Naive B cell (primary cell): ENCODE data around the gene ZMYM3. TPM values are rescaled to one million over a fixed set of nuclear protein-coding genes. Genes with fewer than 3 reads are reported as not detected.
"Not testable (repeated sequence)": the region's sequence is repeated elsewhere in the genome, so short reads cannot be mapped to it uniquely, and the experiment has no call there.

ENCODE experiments used
- ATAC-seq, 2 donors: fragments of 150-1000 bp; cut with Tn5 transposase; 2 replicates each; pipeline ENCODE4 v1.10.0; 2021; ENCODE audit warnings: low read depth in 2 of 2, mild to moderate bottlenecking in 2 of 2, moderate library complexity in 2 of 2
- DNase-seq: peaks from one replicate; pipeline ENCODE4 v3.0.0; 2022
- H3K27ac Mint-ChIP-seq, 6 donors: one replicate each; pipeline ENCODE4 v1.8.0; 2020 to 2022; ENCODE audit warnings: mild to moderate bottlenecking in 6 of 6, mixed read lengths in 6 of 6, moderate library complexity in 5 of 6, inconsistent platforms in 2 of 6
- H3K27me3 Mint-ChIP-seq, 3 donors: one replicate each; pipeline ENCODE4 v1.8.0; 2021 to 2022; ENCODE audit warnings: mixed read lengths in 3 of 3, mild to moderate bottlenecking in 1 of 3
- H3K36me3 Mint-ChIP-seq, 2 donors: one replicate each; pipeline ENCODE4 v1.8.0; 2020 to 2022; ENCODE audit warnings: mixed read lengths in 2 of 2, inconsistent platforms in 1 of 2, mild to moderate bottlenecking in 1 of 2
- H3K4me1 Mint-ChIP-seq, 3 donors: one replicate each; pipeline ENCODE4 v1.8.0; 2020 to 2022; ENCODE audit warnings: mixed read lengths in 3 of 3, inconsistent platforms in 1 of 3, mild to moderate bottlenecking in 1 of 3, moderate library complexity in 1 of 3
- H3K4me3 Mint-ChIP-seq, 8 donors: one replicate each; pipeline ENCODE4 v1.8.0; 2020 to 2022; ENCODE audit warnings: mild to moderate bottlenecking in 8 of 8, mixed read lengths in 8 of 8, moderate library complexity in 8 of 8, inconsistent platforms in 2 of 8
- H3K9me3 Mint-ChIP-seq, 7 donors: one replicate each; pipeline ENCODE4 v1.8.0; 2020 to 2022; ENCODE audit warnings: mixed read lengths in 7 of 7, mild to moderate bottlenecking in 5 of 7, inconsistent platforms in 2 of 7, moderate library complexity in 1 of 7
- polyA plus RNA-seq, 6 donors: library from polyadenylated mRNA; unstranded; fragments of 300-500 nt; fragmentation: Illumina TruSeq; gene quantifications; one replicate each; pipeline ENCODE4 v1.2.3, GENCODE V29; 2021; ENCODE audit warnings: low read depth in 6 of 6

Gene ZMYM3
- polyA plus RNA-seq, 6 donors from 2014 or later: 5.8 to 10.0 (median 7.8) TPM

GRCh38 chrX:71282514-71283402, 28.8 kb upstream of the ZMYM3 start:
- ATAC-seq (peak; percentile 37 to 39), DNase-seq (no peak)
- peaks cover 0 to 27% (median 9%) of the 10 kb centered on the region in 3 donors for H3K4me1 Mint-ChIP-seq
- H3K36me3 Mint-ChIP-seq: peaks cover 0 to 9% of the 10 kb centered on the region in 2 donors
- H3K27me3 Mint-ChIP-seq: peaks cover 0 to 3% (median 0%) of the 10 kb centered on the region in 3 donors
- peaks cover 0 to 5% (median 0%) of the 10 kb centered on the region in 7 donors for H3K9me3 Mint-ChIP-seq
- peak overlapping the region; percentile 99 to 100 (median 99) for H3K27ac Mint-ChIP-seq
- H3K4me3 Mint-ChIP-seq: peak overlapping the region; percentile 95 to 99 (median 97)

GRCh38 chrX:71281300-71281699, 27.4 kb upstream of the ZMYM3 start:
- not testable (repeated sequence) for H3K27me3 Mint-ChIP-seq, H3K9me3 Mint-ChIP-seq, ATAC-seq, H3K27ac Mint-ChIP-seq, H3K36me3 Mint-ChIP-seq, DNase-seq
- Mint-ChIP-seq H3K4me3 (peak overlapping the region in 1 of 8 donors; percentile 12), H3K4me1 (peaks cover 0 to 21% (median 9%) of the 10 kb centered on the region in 3 donors)

- not testable (repeated sequence) for H3K4me1 Mint-ChIP-seq, H3K4me3 Mint-ChIP-seq, DNase-seq, H3K27me3 Mint-ChIP-seq, H3K36me3 Mint-ChIP-seq, ATAC-seq, H3K9me3 Mint-ChIP-seq
- peak overlapping the region in 1 of 6 donors; percentile 36 for H3K27ac Mint-ChIP-seq
Measured at GRCh38 chrX:71272313-71272712, 18.4 kb upstream of the ZMYM3 start.

- DNase-seq (no peak), ATAC-seq (no peak)
- Mint-ChIP-seq H3K36me3 (no peaks in the 10 kb centered on the region), H3K9me3 (peaks cover 0 to 6% (median 0%) of the 10 kb centered on the region in 7 donors), H3K4me1 (peaks cover 0 to 7% (median 0%) of the 10 kb centered on the region in 3 donors), H3K4me3 (no peak overlapping the region), H3K27me3 (no peaks in the 10 kb centered on the region), H3K27ac (no peak overlapping the region)
Measured at GRCh38 chrX:71269801-71270395, 16.0 kb upstream of the ZMYM3 start.

- not testable (repeated sequence) for H3K9me3 Mint-ChIP-seq, DNase-seq, H3K4me3 Mint-ChIP-seq, ATAC-seq, H3K27ac Mint-ChIP-seq, H3K27me3 Mint-ChIP-seq, H3K4me1 Mint-ChIP-seq, H3K36me3 Mint-ChIP-seq
Measured at GRCh38 chrX:71268624-71269023, 14.7 kb upstream of the ZMYM3 start.

- H3K4me1 Mint-ChIP-seq: peaks cover 14 to 21% (median 21%) of the 10 kb centered on the region in 3 donors
- ATAC-seq (no peak), DNase-seq (no peak)
- H3K36me3 Mint-ChIP-seq: no peaks in the 10 kb centered on the region
- H3K27ac Mint-ChIP-seq: no peak overlapping the region
- H3K9me3 Mint-ChIP-seq: peaks cover 0 to 1% (median 0%) of the 10 kb centered on the region in 7 donors
- H3K4me3 Mint-ChIP-seq: no peak overlapping the region
- H3K27me3 Mint-ChIP-seq: no peaks in the 10 kb centered on the region
Measured at GRCh38 chrX:71256856-71257255, 2.9 kb upstream of the ZMYM3 start.

- no peak for ATAC-seq
- peak overlapping the region in 4 of 8 donors; percentile 81 to 96 (median 95) for H3K4me3 Mint-ChIP-seq
Measured at GRCh38 chrX:71256051-71256450, 2.1 kb upstream of the ZMYM3 start.

GRCh38 chrX:71253253-71254091, 468 bp downstream of the ZMYM3 start:
- Mint-ChIP-seq H3K27ac (peak overlapping the region in 5 of 6 donors; percentile 61 to 97 (median 86)), H3K4me3 (peak overlapping the region; percentile 81 to 96 (median 95)), H3K27me3 (no peaks in the 10 kb centered on the region), H3K9me3 (peaks cover 0 to 1% (median 0%) of the 10 kb centered on the region in 7 donors), H3K36me3 (peaks cover 0 to 7% of the 10 kb centered on the region in 2 donors), H3K4me1 (peaks cover 18 to 27% (median 26%) of the 10 kb centered on the region in 3 donors)
- DNase-seq (peak; percentile 20), ATAC-seq (no peak)

More at GRCh38 chrX:71256051-71256450, 2.1 kb upstream of the ZMYM3 start:
- H3K27me3 Mint-ChIP-seq: no peaks in the 10 kb centered on the region
- peak overlapping the region in 1 of 6 donors; percentile 97 for H3K27ac Mint-ChIP-seq
- peaks cover 14 to 26% (median 24%) of the 10 kb centered on the region in 3 donors for H3K4me1 Mint-ChIP-seq
- no peak for DNase-seq
- H3K9me3 Mint-ChIP-seq: peaks cover 0 to 1% (median 0%) of the 10 kb centered on the region in 7 donors
- H3K36me3 Mint-ChIP-seq: no peaks in the 10 kb centered on the region

GRCh38 chrX:71252221-71252620, 1.7 kb downstream of the ZMYM3 start:
- peaks cover 0 to 10% of the 10 kb centered on the region in 2 donors for H3K36me3 Mint-ChIP-seq
- ATAC-seq (no peak), DNase-seq (no peak)
- peaks cover 0 to 1% (median 0%) of the 10 kb centered on the region in 7 donors for H3K9me3 Mint-ChIP-seq
- no peak overlapping the region for H3K27ac Mint-ChIP-seq
- peak overlapping the region in 6 of 8 donors; percentile 27 to 65 (median 56) for H3K4me3 Mint-ChIP-seq
- H3K4me1 Mint-ChIP-seq: peaks cover 18 to 27% (median 26%) of the 10 kb centered on the region in 3 donors
- no peaks in the 10 kb centered on the region for H3K27me3 Mint-ChIP-seq

- Mint-ChIP-seq H3K27me3 (no peaks in the 10 kb centered on the region), H3K4me1 (peaks cover 18 to 27% (median 26%) of the 10 kb centered on the region in 3 donors), H3K4me3 (peak overlapping the region in 3 of 8 donors; percentile 36 to 65 (median 58)), H3K36me3 (peaks cover 0 to 17% of the 10 kb centered on the region in 2 donors), H3K9me3 (peaks cover 0 to 1% (median 0%) of the 10 kb centered on the region in 7 donors), H3K27ac (peak overlapping the region in 1 of 6 donors; percentile 76)
- ATAC-seq: no peak
- no peak for DNase-seq
Measured at GRCh38 chrX:71251466-71251973, 2.4 kb downstream of the ZMYM3 start.

- ATAC-seq (no peak), DNase-seq (no peak)
- Mint-ChIP-seq H3K4me3 (peak overlapping the region in 1 of 8 donors; percentile 33), H3K27me3 (no peaks in the 10 kb centered on the region), H3K36me3 (peaks cover 0 to 18% of the 10 kb centered on the region in 2 donors), H3K4me1 (peaks cover 17 to 26% (median 26%) of the 10 kb centered on the region in 3 donors), H3K9me3 (peaks cover 0 to 2% (median 0%) of the 10 kb centered on the region in 7 donors), H3K27ac (peak overlapping the region in 1 of 6 donors; percentile 76)
Measured at GRCh38 chrX:71250841-71251240, 3.1 kb downstream of the ZMYM3 start.

GRCh38 chrX:71245159-71245558, 8.8 kb downstream of the ZMYM3 start:
- H3K4me3 Mint-ChIP-seq: no peak overlapping the region
- ATAC-seq: no peak
- no peak for DNase-seq
- peak overlapping the region in 1 of 6 donors; percentile 87 for H3K27ac Mint-ChIP-seq
- H3K27me3 Mint-ChIP-seq: no peaks in the 10 kb centered on the region
- H3K9me3 Mint-ChIP-seq: peaks cover 0 to 4% (median 0%) of the 10 kb centered on the region in 7 donors
- peaks cover 0 to 2% (median 0%) of the 10 kb centered on the region in 3 donors for H3K4me1 Mint-ChIP-seq
- peaks cover 20 to 49% of the 10 kb centered on the region in 2 donors for H3K36me3 Mint-ChIP-seq
